HCT116 (cell line): ENCODE measurements around the gene SLC24A3. TPM values are rescaled to one million over a fixed set of nuclear protein-coding genes. Genes with fewer than 3 reads are reported as not detected.

Experiments used
- ATAC-seq: fragments of 200-7000 bp; cut with Tn5 transposase; 2 replicates; pipeline ENCODE4 v1.9.1; 2020; ENCODE audit warnings: mild to moderate bottlenecking, moderate library complexity
- BruUV-seq: library from RNA; stranded (reverse); fragments of 400-500 nt; replicated peaks from 2 replicates; lab custom pipeline; 2021; lab: Mats Ljungman, UMichigan
- CTCF ChIA-PET: fragments of 300-600 bp; sonication (Branson Sonifier 250); formaldehyde crosslinking; loops from one replicate; lab custom pipeline; 2021; ENCODE audit warnings: antibody characterized with exemption; lab: Charles Lee
- POLR2A ChIA-PET: fragments of 300-600, 350-600 bp; sonication (Branson Sonifier 250); formaldehyde crosslinking; loops from one replicate; lab custom pipeline; 2021; ENCODE audit warnings: antibody characterized with exemption; lab: Charles Lee
- RAD21 ChIA-PET, 2 experiments: fragments of 300-600 bp; sonication (Branson Sonifier 250); formaldehyde crosslinking; loops; one replicate each; lab custom pipeline; 2023; ENCODE audit warnings: low total read pairs in 2 of 2; ENCODE audit not compliant: uncharacterized antibody in 2 of 2, unreplicated experiment in 2 of 2, low non-redundant PET in 1 of 2; lab: Charles Lee
- DNase-seq: peaks from one replicate; pipeline ENCODE4 v3.0.0-alpha.2; 2010; ENCODE audit warnings: low read depth, low spot score
- H2AFZ ChIP-seq: fragments of 200-600 bp; shearing (Covaris generic), sonication (generic); 2 replicates; pipeline ENCODE4 v1.6.1; 2017; ENCODE audit warnings: low read depth, mixed run types, mixed read lengths, antibody characterized with exemption, low read length; ENCODE audit not compliant: poor library complexity, severe bottlenecking
- H3K27ac ChIP-seq: 2 replicates; pipeline ENCODE4 v1.5.1; 2012; ENCODE audit warnings: low read depth, low read length
- H3K27me3 ChIP-seq: fragments of 200-600 bp; sonication (generic); 2 replicates; pipeline ENCODE4 v1.6.1; 2016; ENCODE audit warnings: mixed run types, low read length, mixed read lengths; ENCODE audit not compliant: insufficient read depth
- H3K36me3 ChIP-seq, 2 experiments: fragments of 200-500 bp in 1 of 2; fragments of 200-600 bp in 1 of 2; sonication (Bioruptor generic) in 1 of 2; sonication (generic) in 1 of 2; 2 replicates each; pipeline versions ENCODE4 v1.5.1 to v1.6.1; 2014 to 2016; ENCODE audit warnings: low read length in 2 of 2, inconsistent platforms in 1 of 2, mixed read lengths in 1 of 2, mixed run types in 1 of 2; ENCODE audit not compliant: insufficient read depth in 2 of 2, control insufficient read depth in 1 of 2
- H3K4me1 ChIP-seq, 2 experiments: fragments of 200-600 bp in 1 of 2; sonication (generic) in 1 of 2; 2 replicates each; pipeline versions ENCODE4 v1.5.1 to v1.6.1; 2012 to 2017; ENCODE audit warnings: low read length in 2 of 2, inconsistent platforms in 1 of 2, mild to moderate bottlenecking in 1 of 2, mixed read lengths in 1 of 2, mixed run types in 1 of 2, moderate library complexity in 1 of 2; ENCODE audit not compliant: insufficient read depth in 2 of 2, control insufficient read depth in 1 of 2
- H3K4me2 ChIP-seq: fragments of 200-600 bp; sonication (generic); 2 replicates; pipeline ENCODE4 v1.6.1; 2017; ENCODE audit warnings: mixed run types, low read length, mixed read lengths
- H3K4me3 ChIP-seq, 2 experiments: fragments of 200-600 bp in 1 of 2; sonication (generic) in 1 of 2; replicated peaks in 1 of 2; 2 replicates each; pipeline ENCODE4 v1.5.1; 2011 to 2016; ENCODE audit warnings: low read length in 2 of 2, control low read depth in 1 of 2, low read depth in 1 of 2, mild to moderate bottlenecking in 1 of 2, mixed read lengths in 1 of 2, mixed run types in 1 of 2
- H3K79me2 ChIP-seq: fragments of 200-600 bp; sonication (generic); 2 replicates; pipeline ENCODE4 v1.6.1; 2017; ENCODE audit warnings: mild to moderate bottlenecking, mixed run types, low read length, moderate library complexity, mixed read lengths; ENCODE audit not compliant: insufficient read depth
- H3K9ac ChIP-seq: fragments of 200-600 bp; sonication (generic); 2 replicates; pipeline ENCODE4 v1.6.1; 2016; ENCODE audit warnings: low read length, mixed read lengths
- H3K9me2 ChIP-seq: fragments of 200-600 bp; sonication (generic), shearing (Covaris generic); 2 replicates; pipeline ENCODE4 v1.6.1; 2017; ENCODE audit warnings: mixed run types, mild to moderate bottlenecking, moderate library complexity; ENCODE audit not compliant: insufficient read depth
- H3K9me3 ChIP-seq, 2 experiments: fragments of 200-500 bp in 1 of 2; fragments of 200-600 bp in 1 of 2; sonication (Bioruptor generic) in 1 of 2; sonication (generic) in 1 of 2; 2 replicates each; pipeline ENCODE4 v1.6.1; 2014 to 2017; ENCODE audit warnings: low read length in 2 of 2, mixed read lengths in 2 of 2, inconsistent platforms in 1 of 2, low read depth in 1 of 2, mild to moderate bottlenecking in 1 of 2, mixed run types in 1 of 2, moderate library complexity in 1 of 2; ENCODE audit not compliant: control insufficient read depth in 1 of 2, insufficient read depth in 1 of 2
- H4K20me1 ChIP-seq: fragments of 200-600 bp; sonication (generic), shearing (Covaris generic); 2 replicates; pipeline ENCODE4 v1.6.1; 2017; ENCODE audit warnings: mixed run types, mild to moderate bottlenecking, moderate library complexity; ENCODE audit not compliant: insufficient read depth
- CBX3 ChIP-seq: IDR thresholded peaks from 2 replicates; pipeline ENCODE4 v1.6.1; 2012; ENCODE audit warnings: low read depth
- CEBPB ChIP-seq: IDR thresholded peaks from 2 replicates; pipeline ENCODE4 v1.6.1; 2012; ENCODE audit warnings: low read depth
- CTCF ChIP-seq, 3 experiments: fragments of 200-600 bp in 1 of 3; sonication (generic) in 1 of 3; IDR thresholded peaks in 2 of 3; conservative IDR thresholded peaks in 1 of 3; 2 replicates each; pipeline ENCODE4 v1.5.1; 2012 to 2017; ENCODE audit warnings: low read depth in 2 of 3, low read length in 2 of 3, antibody characterized with exemption in 1 of 3, borderline replicate concordance in 1 of 3, control low read depth in 1 of 3, mild to moderate bottlenecking in 1 of 3, mixed read lengths in 1 of 3, mixed run types in 1 of 3, moderate library complexity in 1 of 3; ENCODE audit not compliant: insufficient read depth in 1 of 3
- EGR1 ChIP-seq: IDR thresholded peaks from 2 replicates; pipeline ENCODE4 v1.6.1; 2012; ENCODE audit warnings: low read depth
- ELF1 ChIP-seq: IDR thresholded peaks from 2 replicates; pipeline ENCODE4 v1.6.1; 2012; ENCODE audit warnings: low read depth, borderline replicate concordance
- EZH2phosphoT487 ChIP-seq: fragments of 200-600 bp; IDR thresholded peaks from 2 replicates; pipeline ENCODE4 v1.6.1; 2018; ENCODE audit warnings: antibody characterized with exemption, borderline replicate concordance
- FOSL1 ChIP-seq: IDR thresholded peaks from 2 replicates; pipeline ENCODE4 v1.6.1; 2012; ENCODE audit warnings: low read depth
- POLR2A ChIP-seq: IDR thresholded peaks from 2 replicates; pipeline ENCODE4 v1.7.0; 2011; ENCODE audit warnings: borderline replicate concordance; ENCODE audit not compliant: insufficient read depth, insufficient read length; ENCODE audit errors: extremely low read depth
- POLR2AphosphoS5 ChIP-seq: IDR thresholded peaks from 2 replicates; pipeline ENCODE4 v1.6.1; 2011; ENCODE audit warnings: mild to moderate bottlenecking, low read depth, low read length, moderate library complexity
- RAD21 ChIP-seq: IDR thresholded peaks from 2 replicates; pipeline ENCODE4 v1.6.1; 2012; ENCODE audit warnings: low read depth, mild to moderate bottlenecking
- REST ChIP-seq: IDR thresholded peaks from 2 replicates; pipeline ENCODE4 v1.6.1; 2012; ENCODE audit warnings: low read depth
- SIN3A ChIP-seq: IDR thresholded peaks from 2 replicates; pipeline ENCODE4 v1.6.1; 2012; ENCODE audit warnings: low read depth
- SRF ChIP-seq: IDR thresholded peaks from 2 replicates; pipeline ENCODE4 v1.6.1; 2012; ENCODE audit warnings: low read depth
- TCF7L2 ChIP-seq: IDR thresholded peaks from 2 replicates; pipeline ENCODE4 v1.7.0; 2011; ENCODE audit warnings: borderline replicate concordance, inconsistent platforms; ENCODE audit not compliant: insufficient read depth, insufficient read length; ENCODE audit errors: extremely low read depth
- YY1 ChIP-seq: IDR thresholded peaks from 2 replicates; pipeline ENCODE4 v1.6.1; 2011; ENCODE audit warnings: low read length, low read depth, moderate library complexity, mild to moderate bottlenecking; ENCODE audit not compliant: insufficient replicate concordance; ENCODE audit errors: extremely low read depth
- ZBTB33 ChIP-seq: IDR thresholded peaks from 2 replicates; pipeline ENCODE4 v1.6.1; 2011; ENCODE audit warnings: mild to moderate bottlenecking, low read length, moderate library complexity; ENCODE audit not compliant: insufficient replicate concordance; ENCODE audit errors: extremely low read depth
- ZFX ChIP-seq: fragments of 450-650 bp; IDR thresholded peaks from 2 replicates; pipeline ENCODE4 v1.6.1; 2017
- ZNF274 ChIP-seq: fragments of 200-500 bp; sonication (Bioruptor generic); IDR thresholded peaks from 2 replicates; pipeline ENCODE4 v1.6.1; 2014; ENCODE audit warnings: mild to moderate bottlenecking, low read depth, low read length, inconsistent platforms
- intact Hi-C: fragments of 100-400 bp; cut with micrococcal nuclease; formaldehyde crosslinking; loops from 2 replicates; pipeline ENCODE4 v1.10.0; 2022
- total RNA-seq: library from RNA; stranded (reverse); gene quantifications from one replicate; pipeline ENCODE4 v1.2.1, GENCODE V29; 2021; ENCODE audit not compliant: unreplicated experiment
- TF ChIP-seq, protein P1 (sequence below): IDR thresholded peaks from 2 replicates; pipeline ENCODE4 v1.6.1; 2012

The SLC24A3 gene
- total RNA-seq, 1 experiment from 2014 or later, result not detected

GRCh38 chr20:19431316-19431700 lies 218.9 kb downstream of the SLC24A3 start:
- Histone ChIP-seq H3K36me3 (no peaks in the 10 kb centered on the region), H3K4me1 (no peaks in the 10 kb centered on the region), H3K9me2 (no peaks in the 10 kb centered on the region), H3K79me2 (no peaks in the 10 kb centered on the region), H3K9ac (no peak overlapping the region), H2AFZ (no peak overlapping the region), H3K4me2 (no peak overlapping the region), H3K4me3 (no peak overlapping the region), H3K27ac (no peak overlapping the region), H4K20me1 (no peaks in the 10 kb centered on the region), H3K9me3 (no peaks in the 10 kb centered on the region; a peak in 1 of 4 replicates), H3K27me3 (no peaks in the 10 kb centered on the region)
- POLR2A ChIA-PET, result no interaction called here
- RAD21 ChIA-PET, result no interaction called here
- DNase-seq (no peak), ATAC-seq (no peak)
- BruUV-seq, result no TSS peak
- intact Hi-C loops, result no loop called here
- TF ChIP-seq ZBTB33, result no peak
- TF ChIP-seq POLR2A, result no peak
- no peak for TF ChIP-seq EZH2phosphoT487
- TF ChIP-seq ELF1, result no peak
- TF ChIP-seq CBX3, result no peak
- TF ChIP-seq EGR1, result no peak
- no peak for TF ChIP-seq YY1
- no peak for TF ChIP-seq CEBPB
- TF ChIP-seq POLR2AphosphoS5, result no peak
- TF ChIP-seq, protein P1, sequence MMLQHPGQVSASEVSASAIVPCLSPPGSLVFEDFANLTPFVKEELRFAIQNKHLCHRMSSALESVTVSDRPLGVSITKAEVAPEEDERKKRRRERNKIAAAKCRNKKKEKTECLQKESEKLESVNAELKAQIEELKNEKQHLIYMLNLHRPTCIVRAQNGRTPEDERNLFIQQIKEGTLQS, result no peak
- TF ChIP-seq ZNF274, result no peak
- TF ChIP-seq REST, result no peak
- TF ChIP-seq TCF7L2, result no peak
- TF ChIP-seq FOSL1, result no peak
- no peak for TF ChIP-seq SRF
- no peak for TF ChIP-seq ZFX
- TF ChIP-seq RAD21, result no peak
- TF ChIP-seq SIN3A, result no peak
- no peak for TF ChIP-seq CTCF (IDR thresholded peaks at IDR 0.05 in 2 of 3, conservative IDR thresholded peaks at IDR 0.05 in 1 of 3; ENCODE audit: borderline replicate concordance in 1 of 3, insufficient read depth in 1 of 3, low read depth in 2 of 3, low read length in 2 of 3)
- CTCF ChIA-PET, result no interaction called here
